ENCODE results near the gene SLC1A2.

Gene SLC1A2

GRCh38 chr11:35412285-35412684, 7.1 kb downstream of the SLC1A2 start:
- no peak overlapping the region for H3K9ac ChIP-seq (ENCODE audit: low read depth, low read length)

GRCh38 chr11:35407041-35407440, 12.3 kb downstream of the SLC1A2 start:
- Histone ChIP-seq H3K9me3 (ENCODE audit: insufficient read depth, low read depth, low read length) (no peaks in the 10 kb centered on the region), H3K27me3 (ENCODE audit: insufficient read depth, low read length) (no peaks in the 10 kb centered on the region), H3K27ac (ENCODE audit: low read length) (no peak overlapping the region), H3K36me3 (ENCODE audit: insufficient read depth, low read depth, low read length) (no peaks in the 10 kb centered on the region), H3K4me1 (ENCODE audit: insufficient read depth, low read length) (no peaks in the 10 kb centered on the region), H3K4me3 (ENCODE audit: low read length) (no peak overlapping the region), H3K9ac (ENCODE audit: low read depth, low read length) (no peak overlapping the region)

More at GRCh38 chr11:35412285-35412684, 7.1 kb downstream of the SLC1A2 start:
- peaks cover 36% of the 10 kb centered on the region for H3K27me3 ChIP-seq (ENCODE audit: insufficient read depth, low read length)
- H3K36me3 ChIP-seq (ENCODE audit: insufficient read depth, low read depth, low read length) = no peaks in the 10 kb centered on the region
- H3K4me1 ChIP-seq (ENCODE audit: insufficient read depth, low read length) = no peaks in the 10 kb centered on the region
- no peaks in the 10 kb centered on the region for H3K9me3 ChIP-seq (ENCODE audit: insufficient read depth, low read depth, low read length)
- H3K4me3 ChIP-seq (ENCODE audit: low read length) = no peak overlapping the region
- H3K27ac ChIP-seq (ENCODE audit: low read length) = no peak overlapping the region

- H3K4me1 ChIP-seq (ENCODE audit: insufficient read depth, low read length) = peaks cover 6% of the 10 kb centered on the region; the same call in 1 of the 2 replicates
- no peaks in the 10 kb centered on the region for H3K27me3 ChIP-seq (ENCODE audit: insufficient read depth, low read length)
- H3K9me3 ChIP-seq (ENCODE audit: insufficient read depth, low read depth, low read length) = no peaks in the 10 kb centered on the region
- H3K4me3 ChIP-seq (ENCODE audit: low read length) = no peak overlapping the region
- H3K36me3 ChIP-seq (ENCODE audit: insufficient read depth, low read depth, low read length) = no peaks in the 10 kb centered on the region
- no peak overlapping the region for H3K27ac ChIP-seq (ENCODE audit: low read length)
- H3K9ac ChIP-seq (ENCODE audit: low read depth, low read length) = no peak overlapping the region
Measured at GRCh38 chr11:35404388-35404775, 15.0 kb downstream of the SLC1A2 start.

GRCh38 chr11:35403765-35404387, 15.5 kb downstream of the SLC1A2 start:
- Histone ChIP-seq H3K36me3 (ENCODE audit: insufficient read depth, low read depth, low read length) (no peaks in the 10 kb centered on the region), H3K4me3 (ENCODE audit: low read length) (no peak overlapping the region), H3K27me3 (ENCODE audit: insufficient read depth, low read length) (no peaks in the 10 kb centered on the region), H3K9me3 (ENCODE audit: insufficient read depth, low read depth, low read length) (no peaks in the 10 kb centered on the region), H3K27ac (ENCODE audit: low read length) (no peak overlapping the region), H3K4me1 (ENCODE audit: insufficient read depth, low read length) (peaks cover 6% of the 10 kb centered on the region; the same call in 1 of the 2 replicates), H3K9ac (ENCODE audit: low read depth, low read length) (no peak overlapping the region)

- Histone ChIP-seq H3K27me3 (ENCODE audit: insufficient read depth, low read length) (no peaks in the 10 kb centered on the region), H3K9ac (ENCODE audit: low read depth, low read length) (no peak overlapping the region), H3K9me3 (ENCODE audit: insufficient read depth, low read depth, low read length) (no peaks in the 10 kb centered on the region), H3K4me3 (ENCODE audit: low read length) (no peak overlapping the region), H3K4me1 (ENCODE audit: insufficient read depth, low read length) (peaks cover 6% of the 10 kb centered on the region; the same call in 1 of the 2 replicates), H3K27ac (ENCODE audit: low read length) (no peak overlapping the region), H3K36me3 (ENCODE audit: insufficient read depth, low read depth, low read length) (no peaks in the 10 kb centered on the region)
Measured at GRCh38 chr11:35402751-35403660, 16.4 kb downstream of the SLC1A2 start.

- no peaks in the 10 kb centered on the region for H3K9me3 ChIP-seq (ENCODE audit: insufficient read depth, low read depth, low read length)
- H3K4me3 ChIP-seq (ENCODE audit: low read length) = no peak overlapping the region
- H3K36me3 ChIP-seq (ENCODE audit: insufficient read depth, low read depth, low read length) = no peaks in the 10 kb centered on the region
- peaks cover 6% of the 10 kb centered on the region; the same call in 1 of the 2 replicates for H3K4me1 ChIP-seq (ENCODE audit: insufficient read depth, low read length)
- no peak overlapping the region for H3K27ac ChIP-seq (ENCODE audit: low read length)
- H3K27me3 ChIP-seq (ENCODE audit: insufficient read depth, low read length) = no peaks in the 10 kb centered on the region
- H3K9ac ChIP-seq (ENCODE audit: low read depth, low read length) = no peak overlapping the region
Measured at GRCh38 chr11:35398881-35399280, 20.5 kb downstream of the SLC1A2 start.

GRCh38 chr11:35394941-35395340, 24.4 kb downstream of the SLC1A2 start:
- Histone ChIP-seq H3K4me3 (ENCODE audit: low read length) (no peak overlapping the region), H3K9ac (ENCODE audit: low read depth, low read length) (no peak overlapping the region), H3K27me3 (ENCODE audit: insufficient read depth, low read length) (no peaks in the 10 kb centered on the region), H3K36me3 (ENCODE audit: insufficient read depth, low read depth, low read length) (no peaks in the 10 kb centered on the region), H3K27ac (ENCODE audit: low read length) (no peak overlapping the region), H3K9me3 (ENCODE audit: insufficient read depth, low read depth, low read length) (no peaks in the 10 kb centered on the region), H3K4me1 (ENCODE audit: insufficient read depth, low read length) (no peaks in the 10 kb centered on the region)

GRCh38 chr11:35393098-35393497, 26.3 kb downstream of the SLC1A2 start:
- Histone ChIP-seq H3K27ac (ENCODE audit: low read length) (no peak overlapping the region), H3K4me1 (ENCODE audit: insufficient read depth, low read length) (no peaks in the 10 kb centered on the region), H3K9me3 (ENCODE audit: insufficient read depth, low read depth, low read length) (no peaks in the 10 kb centered on the region), H3K36me3 (ENCODE audit: insufficient read depth, low read depth, low read length) (no peaks in the 10 kb centered on the region), H3K4me3 (ENCODE audit: low read length) (no peak overlapping the region), H3K27me3 (ENCODE audit: insufficient read depth, low read length) (no peaks in the 10 kb centered on the region), H3K9ac (ENCODE audit: low read depth, low read length) (no peak overlapping the region)

GRCh38 chr11:35391922-35392688, 27.3 kb downstream of the SLC1A2 start:
- Histone ChIP-seq H3K27me3 (ENCODE audit: insufficient read depth, low read length) (no peaks in the 10 kb centered on the region), H3K9ac (ENCODE audit: low read depth, low read length) (no peak overlapping the region), H3K4me1 (ENCODE audit: insufficient read depth, low read length) (no peaks in the 10 kb centered on the region), H3K9me3 (ENCODE audit: insufficient read depth, low read depth, low read length) (no peaks in the 10 kb centered on the region), H3K27ac (ENCODE audit: low read length) (no peak overlapping the region), H3K4me3 (ENCODE audit: low read length) (no peak overlapping the region), H3K36me3 (ENCODE audit: insufficient read depth, low read depth, low read length) (no peaks in the 10 kb centered on the region)

GRCh38 chr11:35390737-35391682, 28.3 kb downstream of the SLC1A2 start:
- Histone ChIP-seq H3K4me3 (ENCODE audit: low read length) (no peak overlapping the region), H3K27ac (ENCODE audit: low read length) (no peak overlapping the region), H3K27me3 (ENCODE audit: insufficient read depth, low read length) (no peaks in the 10 kb centered on the region), H3K9me3 (ENCODE audit: insufficient read depth, low read depth, low read length) (no peaks in the 10 kb centered on the region), H3K4me1 (ENCODE audit: insufficient read depth, low read length) (no peaks in the 10 kb centered on the region), H3K36me3 (ENCODE audit: insufficient read depth, low read depth, low read length) (no peaks in the 10 kb centered on the region), H3K9ac (ENCODE audit: low read depth, low read length) (no peak overlapping the region)

Data from iPS-20b (cell line).